GM12878 (cell line): Measurements from ENCODE around the gene PARM1. TPM values are rescaled to one million over a fixed set of nuclear protein-coding genes. Genes with fewer than 3 reads are reported as not detected.

Experiments
- ATAC-seq: fragments of 200-7000 bp; cut with Tn5 transposase; 3 replicates; pipeline ENCODE4 v1.9.1; 2020; ENCODE audit warnings: mild to moderate bottlenecking, moderate library complexity
- BruUV-seq: library from RNA; stranded (reverse); fragments of 400-500 nt; replicated peaks from 2 replicates; lab custom pipeline; 2021; lab: Mats Ljungman, UMichigan
- CTCF ChIA-PET: fragments of 300-600 bp; sonication (Branson Sonifier 250); formaldehyde crosslinking; extraction: SDS; loops from one replicate; lab custom pipeline; 2021; ENCODE audit warnings: inconsistent platforms; lab: Yijun Ruan, JAX
- POLR2A ChIA-PET: fragments of 350-600 bp; formaldehyde crosslinking; extraction: SDS; loops from one replicate; lab custom pipeline; 2021; ENCODE audit warnings: inconsistent platforms; lab: Charles Lee
- RAD21 ChIA-PET: fragments of 300-600 bp; sonication (Branson Sonifier 250); formaldehyde crosslinking; loops from one replicate; lab custom pipeline; 2023; ENCODE audit warnings: antibody characterized with exemption; ENCODE audit not compliant: unreplicated experiment; lab: Charles Lee
- SMC1A ChIA-PET: fragments of 300-600 bp; sonication (Branson Sonifier 250); formaldehyde crosslinking; loops from one replicate; lab custom pipeline; 2023; ENCODE audit not compliant: unreplicated experiment, uncharacterized antibody; lab: Charles Lee
- DNase-seq: peaks from one replicate; pipeline ENCODE4 v3.0.0-alpha.2; 2011; ENCODE audit warnings: low read depth, low spot score
- FAIRE-seq: peaks from 3 replicates; lab custom pipeline; 2011; peaks lifted over from hg19 to GRCh38; lab: Jason Lieb, UNC
- H2AFZ ChIP-seq: 2 replicates; pipeline ENCODE4 v1.6.0; 2011; ENCODE audit warnings: low read depth, low read length, control low read depth; ENCODE audit not compliant: control insufficient read depth
- H3K27ac ChIP-seq: 2 replicates; pipeline ENCODE4 v1.5.1; 2011; ENCODE audit warnings: control low read depth; ENCODE audit not compliant: control insufficient read depth, insufficient read depth
- H3K27me3 ChIP-seq, 2 experiments: replicated peaks in 1 of 2; 2 replicates each; pipeline versions ENCODE4 v1.6.0 to v1.6.1; 2011; ENCODE audit warnings: low read length in 1 of 2; ENCODE audit not compliant: control insufficient read depth in 2 of 2, insufficient read depth in 2 of 2
- H3K36me3 ChIP-seq, 2 experiments: 2 replicates each; pipeline ENCODE4 v1.5.1; 2011; ENCODE audit warnings: low read length in 1 of 2; ENCODE audit not compliant: control insufficient read depth in 2 of 2, insufficient read depth in 2 of 2
- H3K4me1 ChIP-seq: 2 replicates; pipeline ENCODE4 v1.6.1; 2011; ENCODE audit warnings: mild to moderate bottlenecking, low read length, moderate library complexity, mixed read lengths; ENCODE audit not compliant: control insufficient read depth, insufficient read depth
- H3K4me2 ChIP-seq: 2 replicates; pipeline ENCODE4 v1.6.0; 2011; ENCODE audit warnings: control low read depth; ENCODE audit not compliant: control insufficient read depth, insufficient read depth
- H3K4me3 ChIP-seq: fragments of 200-600 bp; sonication (generic); 2 replicates; pipeline ENCODE4 v1.5.1; 2016
- H3K79me2 ChIP-seq: 2 replicates; pipeline ENCODE4 v1.6.0; 2011; ENCODE audit warnings: low read length; ENCODE audit not compliant: control insufficient read depth, insufficient read depth
- H3K9ac ChIP-seq: 2 replicates; pipeline ENCODE4 v1.8.0; 2011; ENCODE audit warnings: low read length, control low read depth, mixed read lengths; ENCODE audit not compliant: control insufficient read depth, insufficient read depth
- H3K9me3 ChIP-seq: replicated peaks from 3 replicates; pipeline ENCODE4 v1.5.1; 2011; ENCODE audit warnings: mild to moderate bottlenecking, low read length; ENCODE audit not compliant: control insufficient read depth, insufficient read depth
- H4K20me1 ChIP-seq: 2 replicates; pipeline ENCODE4 v1.6.0; 2011; ENCODE audit not compliant: control insufficient read depth, insufficient read depth
- BCL11A ChIP-seq: IDR thresholded peaks from 2 replicates; pipeline ENCODE4 v1.6.1; 2011; ENCODE audit warnings: low read depth, low read length
- BHLHE40 ChIP-seq, 2 experiments: fragments of 450-650 bp in 1 of 2; IDR thresholded peaks; 2 replicates each; pipeline ENCODE4 v1.6.1; 2011 to 2017; ENCODE audit warnings: low read depth in 2 of 2, borderline replicate concordance in 1 of 2, improper control_type of control experiment in 1 of 2, low read length in 1 of 2, mild to moderate bottlenecking in 1 of 2
- CEBPB ChIP-seq, 2 experiments: fragments of 150-350 bp in 1 of 2; IDR thresholded peaks; 2 replicates each; pipeline ENCODE4 v1.6.1; 2012 to 2014; ENCODE audit warnings: low read depth in 2 of 2, low read length in 2 of 2, borderline replicate concordance in 1 of 2, inconsistent platforms in 1 of 2
- DPF2 ChIP-seq: fragments of 450-650 bp; IDR thresholded peaks from 2 replicates; pipeline ENCODE4 v1.6.1; 2017; ENCODE audit warnings: mild to moderate bottlenecking
- ETV6 ChIP-seq, 2 experiments: fragments of 450-650 bp in 1 of 2; IDR thresholded peaks in 1 of 2; conservative IDR thresholded peaks in 1 of 2; 2 replicates each; pipeline ENCODE4 v1.6.1; 2014; ENCODE audit warnings: antibody characterized with exemption in 1 of 2, borderline replicate concordance in 1 of 2, low read depth in 1 of 2, mild to moderate bottlenecking in 1 of 2, moderate library complexity in 1 of 2
- HDGF ChIP-seq: fragments of 450-650 bp; IDR thresholded peaks from 2 replicates; pipeline ENCODE4 v1.6.1; 2016; ENCODE audit warnings: antibody characterized with exemption
- IRF4 ChIP-seq: IDR thresholded peaks from 2 replicates; pipeline ENCODE4 v1.6.1; 2011; ENCODE audit warnings: low read depth, low read length
- MTA2 ChIP-seq: fragments of 450-650 bp; IDR thresholded peaks from 2 replicates; pipeline ENCODE4 v1.6.1; 2016; ENCODE audit warnings: low read depth, mild to moderate bottlenecking, moderate library complexity
- PKNOX1 ChIP-seq: fragments of 450-650 bp; IDR thresholded peaks from 2 replicates; pipeline ENCODE4 v1.6.1; 2016; ENCODE audit warnings: mild to moderate bottlenecking
- RELA ChIP-seq: fragments of 450-650 bp; IDR thresholded peaks from 2 replicates; pipeline ENCODE4 v1.8.0; 2014; ENCODE audit warnings: borderline replicate concordance; ENCODE audit not compliant: partially characterized antibody
- SMAD1 ChIP-seq: fragments of 450-650 bp; IDR thresholded peaks from 2 replicates; pipeline ENCODE4 v1.6.1; 2018; ENCODE audit warnings: mild to moderate bottlenecking, low read depth; ENCODE audit not compliant: partially characterized antibody
- ZNF622 ChIP-seq: fragments of 450-650 bp; IDR thresholded peaks from 2 replicates; pipeline ENCODE4 v1.6.1; 2017; ENCODE audit warnings: mild to moderate bottlenecking, inconsistent platforms
- ZZZ3 ChIP-seq: IDR thresholded peaks from 2 replicates; pipeline ENCODE4 v1.6.1; 2011; ENCODE audit warnings: low read depth; ENCODE audit not compliant: control insufficient read depth, insufficient read length
- WGBS: methylation state at CpG from one replicate; pipeline ENCODE4 v1.1.6; 2016; ENCODE audit warnings: low lambda C conversion rate; ENCODE audit not compliant: insufficient replicate concordance, insufficient coverage; ENCODE audit errors: missing lambda C conversion rate; 5-methylcytosine and 5-hydroxymethylcytosine counted together
- in situ Hi-C: fragments of 300-500 bp; cut with MboI; formaldehyde crosslinking; loops from 9 replicates; pipeline ENCODE4 v1.14.3; 2018; ENCODE audit warnings: mixed read lengths
- intact Hi-C: fragments of 100-400 bp; cut with micrococcal nuclease; formaldehyde crosslinking; loops from one replicate; pipeline ENCODE4 v1.14.2; 2022; ENCODE audit not compliant: unreplicated experiment
- polyA plus RNA-seq, 11 experiments: library from polyadenylated mRNA; depleted of rRNA in 4 of 11; unstranded in 6 of 11; stranded (reverse) in 5 of 11; fragments of >200 nt; fragmentation: Nextera tagmentation in 4 of 11; fragmentation: Illumina TruSeq in 1 of 11; extraction: Ambion mirVana in 4 of 11; extraction: Trizol in 1 of 11; gene quantifications; 1 replicate in 1 of 11; 2 replicates in 10 of 11; pipeline versions ENCODE4 v1.2.1 to v1.2.3, GENCODE V29; 2011 to 2016; ENCODE audit warnings: inconsistent platforms in 2 of 11, missing spikeins in 2 of 11, low read depth in 1 of 11
- total RNA-seq, 4 experiments: library from RNA; depleted of rRNA in 3 of 4; stranded (reverse); fragments of >200 nt in 3 of 4; fragmentation: Illumina TruSeq in 1 of 4; extraction: Trizol in 1 of 4; gene quantifications; 2 replicates each; pipeline versions ENCODE4 v1.2.1 to v1.2.3, GENCODE V29; 2013 to 2021
- TF ChIP-seq, protein P1 (sequence below): fragments of 450-650 bp; conservative IDR thresholded peaks from 2 replicates; pipeline ENCODE4 v1.6.1; 2017; ENCODE audit warnings: mild to moderate bottlenecking, moderate library complexity
- TF ChIP-seq, protein P2 (sequence below): IDR thresholded peaks from 2 replicates; pipeline ENCODE4 v1.6.1; 2011; ENCODE audit warnings: borderline replicate concordance, low read depth, mild to moderate bottlenecking, moderate library complexity, low read length; ENCODE audit not compliant: insufficient read depth, poor library complexity, severe bottlenecking

PARM1 gene
- total and polyA plus RNA-seq, 10 of the 15 experiments (the other 5 are each of a cell fraction or from before 2014, with no cell fraction given): 13.9 to 56.2 (median 41.3) TPM

- H3K4me3 ChIP-seq: no peak overlapping the region
- ChIA-PET RAD21 (interaction anchor here (0.9 kb wide), 1 partner anchor 10 kb away, joined by 3 read pairs; no protein-coding TSS in a partner anchor), SMC1A (interaction anchor here (0.9 to 1.6 kb wide), 4 partner anchors 8 to 95 kb away, joined by 3 to 6 read pairs (median 5); no protein-coding TSS in a partner anchor), POLR2A (interaction anchor here (0.6 to 1.1 kb wide), 2 partner anchors 25 to 179 kb away, joined by 3 read pairs; no protein-coding TSS in a partner anchor), CTCF (interaction anchor here (1.0 kb wide), 1 partner anchor 95 kb away, joined by 5 read pairs; no protein-coding TSS in a partner anchor)
- no peak overlapping the region for H3K4me2 ChIP-seq
- no peak overlapping the region for H3K9ac ChIP-seq
- in situ Hi-C loops (no loop called here), intact Hi-C loops (no loop called here)
- no peak for DNase-seq
- FAIRE-seq: no peak
- no peak overlapping the region for H2AFZ ChIP-seq
- no peak overlapping the region for H3K27ac ChIP-seq
- BruUV-seq: no TSS peak
- TF ChIP-seq ETV6 (conservative IDR thresholded peaks at IDR 0.05 in 1 of 2, IDR thresholded peaks at IDR 0.05 in 1 of 2; ENCODE audit: borderline replicate concordance in 1 of 2, low read depth in 1 of 2): no peak
- no peak for TF ChIP-seq DPF2
- TF ChIP-seq, protein P1, sequence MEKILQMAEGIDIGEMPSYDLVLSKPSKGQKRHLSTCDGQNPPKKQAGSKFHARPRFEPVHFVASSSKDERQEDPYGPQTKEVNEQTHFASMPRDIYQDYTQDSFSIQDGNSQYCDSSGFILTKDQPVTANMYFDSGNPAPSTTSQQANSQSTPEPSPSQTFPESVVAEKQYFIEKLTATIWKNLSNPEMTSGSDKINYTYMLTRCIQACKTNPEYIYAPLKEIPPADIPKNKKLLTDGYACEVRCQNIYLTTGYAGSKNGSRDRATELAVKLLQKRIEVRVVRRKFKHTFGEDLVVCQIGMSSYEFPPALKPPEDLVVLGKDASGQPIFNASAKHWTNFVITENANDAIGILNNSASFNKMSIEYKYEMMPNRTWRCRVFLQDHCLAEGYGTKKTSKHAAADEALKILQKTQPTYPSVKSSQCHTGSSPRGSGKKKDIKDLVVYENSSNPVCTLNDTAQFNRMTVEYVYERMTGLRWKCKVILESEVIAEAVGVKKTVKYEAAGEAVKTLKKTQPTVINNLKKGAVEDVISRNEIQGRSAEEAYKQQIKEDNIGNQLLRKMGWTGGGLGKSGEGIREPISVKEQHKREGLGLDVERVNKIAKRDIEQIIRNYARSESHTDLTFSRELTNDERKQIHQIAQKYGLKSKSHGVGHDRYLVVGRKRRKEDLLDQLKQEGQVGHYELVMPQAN: no peak
- no peak for TF ChIP-seq RELA
- TF ChIP-seq CEBPB (IDR thresholded peaks at IDR 0.05; ENCODE audit: borderline replicate concordance in 1 of 2, low read depth in 2 of 2, low read length in 2 of 2): no peak
- no peak for TF ChIP-seq ZZZ3
- TF ChIP-seq HDGF: no peak
- TF ChIP-seq BHLHE40 (IDR thresholded peaks at IDR 0.05; ENCODE audit: borderline replicate concordance in 1 of 2, low read depth in 2 of 2, low read length in 1 of 2): no peak
- no peak for TF ChIP-seq BCL11A
- no peak for TF ChIP-seq IRF4
- TF ChIP-seq ZNF622: no peak
- no peak for TF ChIP-seq SMAD1
- no peak for TF ChIP-seq MTA2
- TF ChIP-seq, protein P2, sequence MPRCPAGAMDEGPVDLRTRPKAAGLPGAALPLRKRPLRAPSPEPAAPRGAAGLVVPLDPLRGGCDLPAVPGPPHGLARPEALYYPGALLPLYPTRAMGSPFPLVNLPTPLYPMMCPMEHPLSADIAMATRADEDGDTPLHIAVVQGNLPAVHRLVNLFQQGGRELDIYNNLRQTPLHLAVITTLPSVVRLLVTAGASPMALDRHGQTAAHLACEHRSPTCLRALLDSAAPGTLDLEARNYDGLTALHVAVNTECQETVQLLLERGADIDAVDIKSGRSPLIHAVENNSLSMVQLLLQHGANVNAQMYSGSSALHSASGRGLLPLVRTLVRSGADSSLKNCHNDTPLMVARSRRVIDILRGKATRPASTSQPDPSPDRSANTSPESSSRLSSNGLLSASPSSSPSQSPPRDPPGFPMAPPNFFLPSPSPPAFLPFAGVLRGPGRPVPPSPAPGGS: no peak
- no peak for TF ChIP-seq PKNOX1
- no peaks in the 10 kb centered on the region for H3K79me2 ChIP-seq
- H3K4me1 ChIP-seq: no peaks in the 10 kb centered on the region
- H3K9me3 ChIP-seq: no peaks in the 10 kb centered on the region; the same call in 2 of the 3 replicates
- no peaks in the 10 kb centered on the region for H3K27me3 ChIP-seq
- no peaks in the 10 kb centered on the region for H4K20me1 ChIP-seq
- ATAC-seq: peak; percentile 57
- 4% methylated on average over 1 of the region's 1 CpG for WGBS
- no peaks in the 10 kb centered on the region; a peak in 1 of 4 replicates for H3K36me3 ChIP-seq
Observed at GRCh38 chr4:75030028-75030427, 97.1 kb downstream of the PARM1 start.
